ENCODE results near the gene RAP1A.

Gene RAP1A

GRCh38 chr1:111649227-111649626 lies 29.6 kb downstream of the RAP1A start:
- DNase-seq (ENCODE audit: low read depth, low spot score): no peak
- no peak for TF ChIP-seq CTCF (IDR thresholded peaks at IDR 0.05; ENCODE audit: insufficient read depth, low read length, missing control alignments)
- POLR2A ChIA-PET: no interaction called here
- H3K4me3 ChIP-seq (ENCODE audit: low read depth, low read length): no peak overlapping the region
- CTCF ChIA-PET: interaction anchor here (0.9 to 4.6 kb wide), 5 partner anchors 106 to 167 kb away, joined by 3 to 43 read pairs (median 4); partner anchors contain the start of genes ADORA3 and TMIGD3

- TF ChIP-seq CTCF (IDR thresholded peaks at IDR 0.05; ENCODE audit: insufficient read depth, low read length, missing control alignments): no peak
- CTCF ChIA-PET: interaction anchor here (0.9 to 4.6 kb wide), 3 partner anchors 141 to 168 kb away, joined by 4 to 43 read pairs (median 6); partner anchors contain the start of genes ADORA3 and TMIGD3
- POLR2A ChIA-PET: no interaction called here
- DNase-seq (ENCODE audit: low read depth, low spot score): no peak
- H3K4me3 ChIP-seq (ENCODE audit: low read depth, low read length): no peak overlapping the region
These were observed 30.1 kb downstream of the RAP1A start for GRCh38 chr1:111649648-111650047.

GRCh38 chr1:111653709-111654108 lies 34.1 kb downstream of the RAP1A start:
- DNase-seq (ENCODE audit: low read depth, low spot score): no peak
- CTCF ChIA-PET: interaction anchor here (1.0 kb wide), 1 partner anchor 146 kb away, joined by 3 read pairs; no protein-coding TSS in a partner anchor
- POLR2A ChIA-PET: no interaction called here
- no peak for TF ChIP-seq CTCF (IDR thresholded peaks at IDR 0.05; ENCODE audit: insufficient read depth, low read length, missing control alignments)
- H3K4me3 ChIP-seq (ENCODE audit: low read depth, low read length): no peak overlapping the region

GRCh38 chr1:111654839-111655238 lies 35.2 kb downstream of the RAP1A start:
- no peak overlapping the region for H3K4me3 ChIP-seq (ENCODE audit: low read depth, low read length)
- POLR2A ChIA-PET: no interaction called here
- CTCF ChIA-PET: interaction anchor here (0.8 to 1.8 kb wide), 8 partner anchors 9 to 176 kb away, joined by 3 to 32 read pairs (median 4); no protein-coding TSS in a partner anchor
- no peak for TF ChIP-seq CTCF (IDR thresholded peaks at IDR 0.05; ENCODE audit: insufficient read depth, low read length, missing control alignments)
- DNase-seq (ENCODE audit: low read depth, low spot score): no peak

- POLR2A ChIA-PET: no interaction called here
- CTCF ChIA-PET: interaction anchor here (1.5 to 1.8 kb wide), 3 partner anchors 148 to 177 kb away, joined by 5 to 32 read pairs (median 10); no protein-coding TSS in a partner anchor
- no peak for DNase-seq (ENCODE audit: low read depth, low spot score)
- no peak overlapping the region for H3K4me3 ChIP-seq (ENCODE audit: low read depth, low read length)
- TF ChIP-seq CTCF (IDR thresholded peaks at IDR 0.05; ENCODE audit: insufficient read depth, low read length, missing control alignments): peak; percentile 37
These were observed 36.8 kb downstream of the RAP1A start for GRCh38 chr1:111656086-111657017.

GRCh38 chr1:111658622-111659021 lies 39.0 kb downstream of the RAP1A start:
- ChIA-PET CTCF (interaction anchor here (0.7 to 3.7 kb wide), 8 partner anchors 14 to 201 kb away, joined by 3 to 60 read pairs (median 4); no protein-coding TSS in a partner anchor), POLR2A (no interaction called here)
- no peak for DNase-seq (ENCODE audit: low read depth, low spot score)
- H3K4me3 ChIP-seq (ENCODE audit: low read depth, low read length): no peak overlapping the region
- TF ChIP-seq CTCF (IDR thresholded peaks at IDR 0.05; ENCODE audit: insufficient read depth, low read length, missing control alignments): no peak
